ENCODE data around the gene MIOX.

DNA sequence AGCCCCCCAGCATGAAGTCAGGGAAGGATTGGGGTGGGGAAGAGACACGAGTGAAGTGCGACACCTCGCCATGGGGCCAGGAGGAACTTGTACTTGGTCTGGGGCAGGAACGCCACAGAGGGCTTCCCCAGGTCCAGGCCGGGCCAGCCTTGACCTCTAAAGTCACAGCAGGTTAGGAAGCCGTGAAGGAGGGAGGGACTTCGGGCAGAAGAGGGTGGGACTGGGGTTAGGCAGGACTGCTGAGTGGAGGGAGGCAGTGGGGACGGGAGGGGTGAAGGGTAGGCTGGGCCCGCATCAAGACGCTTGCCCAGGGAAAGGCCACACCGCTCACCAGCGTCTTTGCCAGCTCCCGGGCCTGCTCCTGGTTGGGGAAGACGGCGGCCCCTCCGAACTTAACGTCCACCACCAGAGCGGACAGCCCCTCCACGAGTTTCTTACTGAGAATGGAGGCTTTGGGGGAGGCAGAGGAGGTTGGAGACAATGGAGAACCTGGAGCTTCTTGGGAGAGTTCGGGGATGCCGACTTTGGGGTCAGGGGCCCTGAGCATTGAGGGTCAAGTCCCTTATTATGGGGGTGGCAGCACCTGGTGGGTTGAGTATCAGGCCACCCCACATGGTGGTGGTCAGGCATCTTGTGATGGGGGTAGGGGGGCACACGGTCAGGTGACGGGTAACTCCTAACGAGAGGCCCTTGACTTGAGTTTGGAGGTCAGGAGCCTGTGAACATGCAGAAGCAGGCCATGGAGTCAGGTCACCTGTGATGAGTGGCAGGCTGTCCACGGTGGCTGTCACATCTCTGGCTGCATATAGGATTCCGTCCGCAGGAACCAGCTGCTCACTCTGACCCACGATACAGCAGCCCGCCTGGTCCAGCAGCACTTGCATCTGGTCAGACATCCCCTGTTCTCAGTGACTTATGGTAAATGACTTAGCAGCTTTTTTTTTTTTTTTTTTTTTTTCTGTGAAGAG is 40.5 kb downstream of the MIOX start:
- TF ChIP-seq, protein P1, sequence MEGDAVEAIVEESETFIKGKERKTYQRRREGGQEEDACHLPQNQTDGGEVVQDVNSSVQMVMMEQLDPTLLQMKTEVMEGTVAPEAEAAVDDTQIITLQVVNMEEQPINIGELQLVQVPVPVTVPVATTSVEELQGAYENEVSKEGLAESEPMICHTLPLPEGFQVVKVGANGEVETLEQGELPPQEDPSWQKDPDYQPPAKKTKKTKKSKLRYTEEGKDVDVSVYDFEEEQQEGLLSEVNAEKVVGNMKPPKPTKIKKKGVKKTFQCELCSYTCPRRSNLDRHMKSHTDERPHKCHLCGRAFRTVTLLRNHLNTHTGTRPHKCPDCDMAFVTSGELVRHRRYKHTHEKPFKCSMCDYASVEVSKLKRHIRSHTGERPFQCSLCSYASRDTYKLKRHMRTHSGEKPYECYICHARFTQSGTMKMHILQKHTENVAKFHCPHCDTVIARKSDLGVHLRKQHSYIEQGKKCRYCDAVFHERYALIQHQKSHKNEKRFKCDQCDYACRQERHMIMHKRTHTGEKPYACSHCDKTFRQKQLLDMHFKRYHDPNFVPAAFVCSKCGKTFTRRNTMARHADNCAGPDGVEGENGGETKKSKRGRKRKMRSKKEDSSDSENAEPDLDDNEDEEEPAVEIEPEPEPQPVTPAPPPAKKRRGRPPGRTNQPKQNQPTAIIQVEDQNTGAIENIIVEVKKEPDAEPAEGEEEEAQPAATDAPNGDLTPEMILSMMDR (IDR thresholded peaks at IDR 0.05; ENCODE audit: extremely low read depth in 1 of 2, insufficient read depth in 1 of 2, low read depth in 1 of 2, low read length in 2 of 2), result no peak
- TF ChIP-seq POLR2AphosphoS5 (IDR thresholded peaks at IDR 0.05; ENCODE audit: insufficient read depth, low read depth, low read length) (no peak), FOS (IDR thresholded peaks at IDR 0.05; ENCODE audit: borderline replicate concordance, insufficient read depth, low read length) (no peak), POLR2A (IDR thresholded peaks at IDR 0.05; ENCODE audit: low read depth, low read length) (no peak), MYC (IDR thresholded peaks at IDR 0.05; ENCODE audit: low read depth, low read length) (no peak), EZH2 (IDR thresholded peaks at IDR 0.05; ENCODE audit: borderline replicate concordance, low read depth, low read length, severe bottlenecking) (no peak), GATA2 (IDR thresholded peaks at IDR 0.05; ENCODE audit: insufficient read depth, insufficient read length, low read depth, low read length) (no peak), JUN (IDR thresholded peaks at IDR 0.05; ENCODE audit: borderline replicate concordance, insufficient read depth, insufficient read length, low read depth) (no peak)
- TF ChIP-seq, protein P2, sequence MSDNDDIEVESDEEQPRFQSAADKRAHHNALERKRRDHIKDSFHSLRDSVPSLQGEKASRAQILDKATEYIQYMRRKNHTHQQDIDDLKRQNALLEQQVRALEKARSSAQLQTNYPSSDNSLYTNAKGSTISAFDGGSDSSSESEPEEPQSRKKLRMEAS (IDR thresholded peaks at IDR 0.05; ENCODE audit: insufficient read depth, insufficient read length), result no peak
